ENCODE results near the gene APPBP2.
"Not testable (repeated sequence)": the region's sequence is repeated elsewhere in the genome, so short reads cannot be mapped to it uniquely, and the experiment has no call there.

APPBP2 gene, protein sequence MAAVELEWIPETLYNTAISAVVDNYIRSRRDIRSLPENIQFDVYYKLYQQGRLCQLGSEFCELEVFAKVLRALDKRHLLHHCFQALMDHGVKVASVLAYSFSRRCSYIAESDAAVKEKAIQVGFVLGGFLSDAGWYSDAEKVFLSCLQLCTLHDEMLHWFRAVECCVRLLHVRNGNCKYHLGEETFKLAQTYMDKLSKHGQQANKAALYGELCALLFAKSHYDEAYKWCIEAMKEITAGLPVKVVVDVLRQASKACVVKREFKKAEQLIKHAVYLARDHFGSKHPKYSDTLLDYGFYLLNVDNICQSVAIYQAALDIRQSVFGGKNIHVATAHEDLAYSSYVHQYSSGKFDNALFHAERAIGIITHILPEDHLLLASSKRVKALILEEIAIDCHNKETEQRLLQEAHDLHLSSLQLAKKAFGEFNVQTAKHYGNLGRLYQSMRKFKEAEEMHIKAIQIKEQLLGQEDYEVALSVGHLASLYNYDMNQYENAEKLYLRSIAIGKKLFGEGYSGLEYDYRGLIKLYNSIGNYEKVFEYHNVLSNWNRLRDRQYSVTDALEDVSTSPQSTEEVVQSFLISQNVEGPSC

DNA sequence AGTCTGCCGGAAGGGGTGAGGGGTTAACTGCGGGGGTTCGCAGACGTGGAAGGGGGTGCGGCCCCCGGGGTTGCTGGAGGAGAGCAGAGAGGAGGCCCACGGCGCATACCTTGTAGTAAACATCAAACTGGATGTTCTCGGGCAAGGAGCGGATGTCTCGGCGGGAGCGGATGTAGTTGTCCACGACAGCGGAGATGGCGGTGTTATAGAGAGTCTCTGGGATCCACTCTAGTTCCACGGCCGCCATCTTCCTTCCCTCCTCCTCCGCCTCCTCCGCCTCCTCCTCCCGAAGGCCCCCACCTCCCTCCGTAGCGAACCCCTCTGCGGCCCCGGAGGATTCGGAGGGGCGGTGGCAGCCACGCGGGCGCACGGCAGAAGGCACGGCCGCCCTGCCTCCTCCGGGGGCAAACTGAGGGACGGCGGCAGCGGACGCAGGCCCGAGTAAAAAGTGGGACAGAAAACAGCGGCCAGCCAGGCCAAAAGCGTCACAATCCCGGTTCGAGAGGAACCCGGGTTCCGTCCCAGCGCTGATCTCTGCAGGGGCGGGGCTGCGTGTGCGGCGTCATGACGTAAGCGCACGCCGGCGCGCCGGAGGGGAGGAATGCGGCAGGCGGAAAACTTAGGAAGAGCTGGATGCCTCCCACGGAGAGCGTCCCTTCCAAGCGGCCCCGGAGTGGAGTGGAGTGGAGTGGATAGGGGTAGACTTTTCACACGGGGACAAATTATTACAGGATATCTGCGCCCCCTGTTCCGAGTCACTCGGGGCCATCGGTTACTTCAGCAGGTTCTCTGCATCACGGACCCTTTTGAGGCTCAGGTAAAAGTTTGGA lies at the start of gene APPBP2:
Gene APPBP2 (minus strand): TSS at position 558 of the 830 bp plus-strand sequence. CDS start 311 bp downstream, at position 247.
- ATAC-seq = peak; percentile 87 to 88

DNA sequence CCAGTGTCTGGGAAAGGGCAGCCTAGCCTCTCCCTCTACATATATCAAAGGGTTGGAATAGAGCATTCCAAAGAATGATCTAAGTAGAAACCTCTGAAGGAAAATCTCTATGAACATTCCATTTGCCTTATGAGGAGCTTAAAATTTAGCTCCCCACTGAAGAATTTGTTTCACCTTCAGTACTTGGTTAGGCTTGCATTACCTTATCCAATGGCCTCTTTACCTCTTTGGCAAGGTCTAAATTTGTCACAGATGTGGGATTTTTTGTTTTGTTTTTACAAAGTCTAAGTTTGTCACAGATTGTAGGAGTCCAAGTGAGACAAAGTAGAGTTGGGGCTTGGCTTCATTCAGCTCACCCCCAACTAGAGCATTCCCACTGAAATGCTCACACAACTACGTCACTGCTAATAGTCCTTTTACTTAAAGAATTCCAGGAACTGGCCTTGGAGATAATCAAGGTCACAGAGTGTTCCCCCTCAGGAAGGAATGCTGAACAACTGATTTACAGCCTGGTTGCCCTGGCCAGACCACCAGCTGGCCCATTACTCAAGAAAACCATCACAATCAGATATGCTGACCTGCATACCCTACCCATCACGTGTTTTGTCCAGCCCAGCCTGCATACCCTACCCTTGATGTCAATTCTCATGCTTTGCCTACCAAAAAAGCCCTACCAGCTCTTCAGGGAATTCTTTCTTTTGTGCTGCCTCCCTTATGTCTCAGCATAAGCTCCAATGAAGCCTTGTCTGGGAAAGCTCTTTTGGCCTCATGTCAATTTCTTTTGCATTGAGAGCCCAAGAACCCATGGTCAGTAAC lies 47.4 kb upstream of the APPBP2 start:
- no peak for ATAC-seq

DNA sequence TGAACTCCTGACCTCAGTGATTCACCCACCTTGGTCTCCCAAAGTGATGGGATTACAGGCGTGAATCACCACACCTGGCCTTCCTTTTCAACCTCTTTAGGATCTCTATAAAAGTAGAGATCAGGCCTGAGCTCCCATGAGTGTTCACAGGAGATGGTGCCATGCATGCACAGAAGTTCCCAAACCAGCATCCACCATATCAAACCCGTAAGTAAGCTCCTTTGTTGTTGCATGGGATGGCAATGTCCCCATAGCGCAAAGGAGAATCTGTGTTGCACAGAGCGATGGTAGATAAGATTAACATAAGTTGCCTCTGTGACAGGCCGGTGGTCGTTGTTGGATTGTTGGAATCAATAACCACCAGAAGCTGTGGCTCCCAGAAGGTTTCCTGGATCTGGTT lies 39.2 kb upstream of the APPBP2 start:
- ATAC-seq = no peak

DNA sequence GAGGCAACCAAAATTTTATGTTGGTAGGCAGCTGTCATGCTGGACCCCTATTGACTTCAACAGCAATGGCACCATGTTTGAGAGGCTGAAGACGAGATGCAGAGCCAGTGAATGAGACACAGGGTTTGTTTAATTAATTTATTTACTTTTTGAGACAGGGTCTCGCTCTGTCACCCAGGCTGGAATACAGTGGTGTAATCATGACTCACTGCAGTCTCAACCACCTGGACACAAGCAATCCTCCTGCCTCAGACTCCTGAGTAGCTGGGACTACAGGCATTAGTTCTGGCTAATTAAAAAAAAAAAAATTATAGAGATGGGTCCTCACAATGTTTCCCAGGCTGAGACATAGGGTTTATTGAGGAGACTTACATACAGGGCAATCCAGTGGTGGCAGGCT lies 37.7 kb upstream of the APPBP2 start:
- no peak for ATAC-seq

DNA sequence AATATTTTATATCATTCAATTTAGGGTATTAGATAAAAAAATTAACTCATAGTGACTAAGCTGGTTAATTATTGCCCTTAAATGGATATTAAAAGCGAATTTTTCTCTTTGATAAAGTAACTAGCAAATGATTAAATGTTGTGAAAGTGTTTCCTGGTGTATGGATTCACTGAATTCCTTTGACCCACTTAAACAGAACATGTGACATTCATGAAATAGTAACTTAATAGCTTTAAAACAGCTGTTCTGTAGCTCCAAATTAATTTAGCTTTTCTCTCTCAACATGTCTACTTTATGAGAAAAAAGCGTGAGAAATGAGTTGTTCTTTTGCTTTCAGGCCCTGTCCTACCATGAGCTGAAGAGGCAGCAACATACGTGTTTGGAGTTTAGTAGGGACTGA lies 36.4 kb upstream of the APPBP2 start:
- ATAC-seq = no peak

DNA sequence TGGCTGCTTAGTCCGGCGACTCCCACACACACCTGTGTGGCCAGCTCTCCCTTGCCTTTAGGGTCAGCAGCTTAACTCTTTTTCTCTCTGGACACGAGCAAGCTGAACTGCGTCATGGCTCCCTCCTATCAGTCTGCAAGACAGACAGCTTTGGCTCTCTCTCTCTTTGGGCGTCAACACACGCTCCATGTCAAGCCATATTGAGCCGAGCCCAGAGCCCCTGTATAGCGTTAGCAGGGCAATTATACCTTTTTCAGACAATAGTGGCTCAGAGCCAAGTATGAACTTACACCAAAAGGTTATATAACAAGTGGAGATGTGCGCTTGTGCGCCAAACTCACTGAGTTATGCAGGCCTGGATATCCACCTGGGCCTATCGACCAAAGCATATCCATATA lies 34.8 kb upstream of the APPBP2 start:
- no peak for ATAC-seq

DNA sequence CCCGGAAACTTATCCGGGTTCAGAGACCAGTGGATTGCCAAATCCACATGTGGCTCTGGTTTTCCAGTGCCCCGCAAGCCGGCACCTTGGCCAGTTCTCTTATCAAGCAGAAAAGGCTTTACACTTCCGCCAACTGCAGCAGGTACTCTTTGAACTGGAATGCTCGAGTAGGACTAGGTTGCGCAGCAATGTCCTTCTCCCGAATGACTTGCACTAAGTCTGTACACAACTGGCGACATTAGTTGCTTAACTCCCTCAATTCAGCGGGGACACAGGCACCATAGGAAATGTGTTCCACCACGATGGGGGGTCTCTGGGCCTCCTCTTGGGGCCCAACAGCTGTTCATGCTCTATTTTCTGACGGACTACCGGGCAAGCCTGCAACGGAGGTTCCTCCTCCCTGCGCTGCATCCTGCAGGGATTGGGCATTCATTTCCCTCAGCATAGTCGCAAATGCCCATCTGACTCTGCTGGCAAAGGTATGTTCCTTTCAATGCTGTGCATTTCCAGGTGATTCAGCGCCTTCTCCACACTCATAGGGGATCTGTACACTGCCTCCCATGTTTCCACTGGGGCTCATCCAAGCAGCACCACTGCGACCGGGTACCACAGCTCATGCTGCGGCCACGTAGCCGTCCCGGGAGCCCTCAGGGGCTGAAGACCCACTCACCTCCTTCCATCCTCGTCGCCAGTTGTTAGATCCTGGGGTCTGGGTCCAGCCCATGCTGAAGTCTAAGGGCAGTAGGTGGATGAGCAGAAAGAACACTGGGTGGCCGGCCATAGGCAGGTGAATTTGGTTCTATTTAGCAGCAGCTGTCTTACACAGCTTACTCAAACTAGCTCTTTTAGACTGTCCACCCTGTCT lies 34.2 kb upstream of the APPBP2 start:
- no peak for ATAC-seq

DNA sequence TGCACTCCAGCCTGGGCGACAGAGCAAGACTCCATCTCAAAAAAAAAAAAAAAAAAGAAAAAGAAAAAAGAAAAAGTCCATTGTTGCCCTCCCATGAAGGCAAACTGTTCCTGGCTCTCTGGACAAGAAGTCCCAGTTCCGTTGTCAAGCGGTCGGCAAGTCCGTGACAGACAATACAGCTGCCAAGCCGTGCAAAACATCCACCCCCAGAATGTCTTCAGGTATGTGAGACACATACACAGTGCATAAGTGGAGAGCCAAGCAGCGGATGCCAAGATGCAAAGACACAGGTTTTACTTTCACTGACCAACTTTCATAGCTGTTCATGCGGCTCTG lies 33.6 kb upstream of the APPBP2 start:
- ATAC-seq = no peak

DNA sequence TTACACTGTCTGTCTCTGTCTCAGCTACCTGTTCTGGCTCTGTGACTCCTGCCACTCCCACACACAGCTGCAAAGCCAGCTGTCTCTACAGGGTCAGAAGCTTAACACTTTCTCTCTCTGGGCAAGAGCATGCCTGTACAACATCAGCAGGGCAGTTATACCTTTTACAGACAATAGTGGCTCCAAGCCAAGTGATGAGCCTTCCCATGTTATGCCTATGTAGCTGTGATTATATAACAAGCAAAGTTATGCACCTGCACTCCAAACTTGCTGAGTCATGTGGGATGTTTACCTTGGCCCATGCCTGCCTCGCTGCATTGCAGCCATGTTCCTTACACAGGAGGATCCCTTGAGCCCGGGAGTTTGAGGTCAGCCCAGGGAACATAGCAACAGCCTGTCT lies 31.8 kb upstream of the APPBP2 start:
- ATAC-seq = no peak

DNA sequence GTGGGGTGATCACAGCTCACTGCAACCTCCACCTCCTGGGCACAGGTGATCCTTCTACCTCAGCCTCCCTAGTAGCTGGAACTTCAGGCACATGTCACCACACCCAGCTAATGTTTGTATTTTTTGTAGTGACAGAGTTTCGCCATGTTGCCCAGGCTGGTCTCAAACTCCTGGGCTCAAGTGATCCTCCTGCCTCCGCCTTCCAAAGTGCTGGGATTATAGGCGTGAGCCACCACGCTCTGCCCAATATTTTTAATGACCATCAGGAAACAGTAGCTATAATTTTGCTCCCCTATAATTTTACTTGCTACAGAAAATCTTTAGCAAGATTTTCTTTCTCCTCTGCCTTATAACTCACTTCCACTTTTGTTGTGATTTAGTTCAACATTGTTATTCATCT lies 29.7 kb upstream of the APPBP2 start:
- no peak for ATAC-seq

DNA sequence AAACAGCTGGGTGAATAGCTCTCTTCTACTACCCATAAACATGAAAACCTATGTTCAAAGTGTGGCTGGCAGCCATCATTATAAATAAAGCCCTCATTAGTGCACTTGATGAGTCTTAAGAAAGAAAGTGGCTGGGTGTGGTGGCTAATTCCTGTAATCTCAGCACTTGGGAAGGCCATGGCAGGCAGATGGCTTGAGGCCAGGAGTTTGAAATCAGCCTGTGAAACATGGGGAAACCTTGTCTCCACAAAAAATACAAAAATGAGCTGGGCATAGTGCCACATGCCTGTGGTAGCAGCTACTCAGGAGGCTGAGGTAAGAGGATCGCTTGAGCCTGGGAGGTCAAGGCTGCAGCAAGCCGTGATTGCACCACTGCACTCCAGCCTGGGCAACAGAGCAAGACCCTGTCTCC lies 28.3 kb upstream of the APPBP2 start:
- no peak for ATAC-seq

DNA sequence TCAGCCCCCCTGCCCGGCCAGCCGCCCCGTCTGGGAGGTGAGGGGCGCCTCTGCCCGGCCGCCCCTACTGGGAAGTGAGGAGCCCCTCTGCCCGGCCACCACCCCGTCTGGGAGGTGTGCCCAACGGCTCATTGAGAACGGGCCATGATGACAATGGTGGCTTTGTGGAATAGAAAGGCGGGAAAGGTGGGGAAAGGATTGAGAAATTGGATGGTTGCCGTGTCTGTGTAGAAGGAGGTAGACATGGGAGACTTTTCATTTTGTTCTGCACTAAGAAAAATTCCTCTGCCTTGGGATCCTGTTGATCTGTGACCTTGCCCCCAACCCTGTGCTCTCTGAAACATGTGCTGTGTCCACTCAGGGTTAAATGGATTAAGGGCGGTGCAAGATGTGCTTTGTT lies 26.2 kb upstream of the APPBP2 start:
- not testable (repeated sequence) for ATAC-seq

DNA sequence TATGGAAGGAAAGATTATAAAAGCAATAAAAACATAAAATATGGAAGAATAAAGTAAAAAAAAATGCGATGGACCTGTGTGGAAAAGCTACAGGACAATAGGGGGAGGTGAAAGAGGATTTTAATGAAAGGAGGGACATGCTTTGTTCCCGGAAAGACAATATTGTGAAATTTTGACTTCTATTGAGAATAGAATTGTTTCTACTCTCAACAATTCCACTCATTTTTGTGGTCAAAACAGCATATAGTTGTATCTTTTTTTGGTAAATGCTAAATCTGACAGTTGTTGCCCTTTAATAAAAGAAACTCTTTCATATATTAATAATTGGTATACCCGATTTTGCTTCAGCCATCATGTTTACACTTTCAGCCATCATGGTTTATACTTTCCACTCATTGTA lies 22.9 kb upstream of the APPBP2 start:
- no peak for ATAC-seq

DNA sequence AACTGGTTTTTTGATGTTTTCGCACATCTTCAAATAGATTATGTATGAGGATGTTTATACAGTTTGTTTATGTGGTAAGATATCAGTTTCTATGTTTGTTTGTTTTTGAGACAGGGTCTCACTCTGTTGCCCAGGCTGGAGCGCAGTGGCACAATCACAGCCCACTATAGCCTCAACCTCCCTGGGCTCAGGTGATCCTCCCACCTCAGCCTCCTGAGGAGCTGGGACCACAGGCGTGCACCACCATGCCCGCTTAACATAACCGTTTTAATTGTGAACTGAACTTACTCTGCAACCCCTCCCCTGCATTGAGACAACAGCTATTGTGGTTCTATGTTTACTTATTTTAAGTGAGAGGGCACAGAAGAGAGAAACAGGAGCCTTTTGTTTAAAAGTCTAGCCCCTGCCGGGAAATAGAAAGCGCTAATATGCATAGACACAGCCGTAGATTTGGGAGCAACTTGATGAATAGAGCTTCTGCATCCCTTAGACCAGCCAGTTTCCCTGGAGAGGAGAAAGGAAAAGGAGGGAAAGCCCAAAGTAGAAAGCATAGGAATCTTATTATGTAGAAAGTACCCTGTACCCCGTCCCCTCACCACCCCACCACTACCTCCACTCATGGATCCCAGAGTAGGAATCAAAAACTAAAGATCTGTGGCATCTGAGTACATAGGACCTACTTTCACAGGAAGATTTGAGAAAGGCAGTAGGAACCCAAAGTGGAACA lies 19.6 kb upstream of the APPBP2 start:
- no peak for ATAC-seq

DNA sequence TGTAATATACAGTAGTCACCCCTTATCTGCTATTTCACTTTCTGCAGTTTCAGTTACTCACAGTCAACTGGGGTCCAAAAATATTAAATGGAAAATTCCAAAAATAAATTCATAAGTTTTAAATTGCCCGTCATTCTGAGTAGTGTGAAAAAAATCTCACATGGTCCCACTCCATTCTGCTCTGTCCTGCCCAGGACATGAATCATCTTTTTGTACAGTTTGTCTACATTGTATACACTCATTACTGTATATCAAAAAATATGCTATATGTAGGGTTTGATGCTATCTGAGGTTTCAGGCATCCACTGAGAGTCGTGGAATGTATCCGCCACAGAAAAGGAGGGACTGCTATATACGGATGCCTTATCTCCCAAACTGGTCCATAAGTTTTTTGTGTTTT lies 16.0 kb upstream of the APPBP2 start:
- no peak for ATAC-seq

DNA sequence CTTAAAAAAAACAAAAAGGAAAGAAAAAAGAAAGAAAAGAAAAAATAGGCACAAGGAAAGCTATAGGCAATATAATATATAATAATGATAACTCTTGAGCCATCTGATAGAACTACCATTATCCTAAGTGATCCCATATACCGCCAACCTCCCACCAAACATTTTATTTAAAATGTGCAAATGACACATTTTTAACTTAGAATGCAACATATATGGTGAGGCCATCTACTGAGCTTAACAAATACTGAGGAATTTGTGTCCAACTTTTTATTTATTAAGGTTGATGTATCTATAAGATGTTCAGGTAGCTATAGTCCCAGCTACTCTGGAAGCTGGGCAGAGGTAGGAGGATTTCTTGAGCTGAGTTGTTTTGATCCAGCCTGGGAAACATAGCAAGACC lies 14.4 kb upstream of the APPBP2 start:
- no peak for ATAC-seq

DNA sequence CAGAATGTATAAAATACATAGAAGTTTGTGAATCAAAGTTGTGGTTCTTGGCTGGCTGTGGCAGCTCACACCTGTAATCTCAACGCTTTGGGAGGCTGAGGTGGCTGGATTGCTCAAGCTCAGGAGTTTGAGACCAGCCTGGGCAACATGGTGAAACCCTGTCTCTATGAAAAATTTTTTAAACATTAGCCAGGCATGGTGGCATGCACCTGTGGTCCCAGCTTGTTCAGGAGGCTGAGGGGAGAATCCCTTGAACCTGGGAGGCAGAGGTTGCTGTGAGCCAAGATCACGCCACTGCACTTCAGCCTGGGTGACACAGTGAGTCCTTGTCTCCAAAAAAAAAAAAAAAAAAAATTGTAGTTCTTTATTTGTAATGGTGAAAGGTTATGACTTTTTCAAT lies 13.8 kb upstream of the APPBP2 start:
- no peak for ATAC-seq

DNA sequence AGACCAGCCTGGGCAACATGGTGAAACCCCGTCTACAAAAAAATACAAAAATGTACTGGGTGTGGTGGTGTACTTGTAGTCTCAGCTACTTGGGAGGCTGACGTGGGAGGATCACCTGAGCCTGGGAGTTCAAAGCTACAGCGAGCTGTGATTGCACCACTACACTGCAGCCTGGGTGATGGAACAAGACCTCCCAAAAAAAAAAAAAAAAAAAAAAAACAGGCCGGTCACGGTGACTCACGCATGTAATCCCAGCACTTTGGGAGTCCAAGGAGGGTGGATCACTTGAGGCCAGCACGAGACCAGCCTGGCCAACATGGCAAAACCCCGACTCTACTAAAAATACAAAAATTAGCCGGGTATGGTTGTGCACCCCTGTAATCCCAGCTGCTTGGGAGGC lies 12.7 kb upstream of the APPBP2 start:
- ATAC-seq = no peak

DNA sequence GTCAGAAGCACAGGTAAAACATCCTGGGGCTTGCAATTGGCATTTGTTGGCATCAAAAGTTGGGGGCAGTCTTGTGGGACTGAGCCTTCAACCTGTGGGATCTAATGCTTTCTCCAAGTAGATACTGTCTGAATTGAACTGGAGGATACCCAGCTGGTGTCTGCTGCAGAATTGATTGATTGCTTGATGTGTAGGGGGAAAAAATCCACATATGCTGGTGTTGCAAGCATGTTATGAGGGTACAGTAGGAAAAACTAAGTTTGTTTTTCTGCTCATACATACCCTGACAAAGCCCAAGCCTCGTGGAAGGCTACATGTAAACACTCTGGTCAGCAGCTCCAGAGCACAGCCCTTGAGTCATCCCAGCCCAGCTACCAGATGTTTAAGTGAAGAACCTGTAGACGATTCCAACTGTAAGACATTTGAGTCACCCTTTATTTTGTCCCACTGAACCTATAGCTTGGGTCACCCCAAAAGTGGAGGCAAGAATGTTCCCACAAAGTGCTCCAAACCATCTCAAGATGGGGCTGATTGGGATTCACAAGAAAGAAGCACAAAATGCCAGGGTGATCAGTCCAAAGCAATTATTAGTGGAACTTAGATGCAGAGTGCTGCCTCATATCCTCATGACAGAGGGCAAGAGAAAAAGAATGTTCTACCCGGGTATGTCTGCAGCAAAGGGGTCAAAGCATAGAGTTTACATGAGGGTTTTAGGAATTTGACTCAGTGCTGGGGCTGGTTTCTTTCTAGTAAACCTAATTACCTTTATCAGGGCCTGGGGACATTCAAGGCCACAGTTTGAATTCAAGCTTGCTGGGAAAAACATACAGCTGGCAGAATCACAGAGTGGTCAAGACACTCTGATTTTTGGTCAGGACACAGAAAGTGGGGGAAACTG lies 9.6 kb upstream of the APPBP2 start:
- ATAC-seq = no peak

DNA sequence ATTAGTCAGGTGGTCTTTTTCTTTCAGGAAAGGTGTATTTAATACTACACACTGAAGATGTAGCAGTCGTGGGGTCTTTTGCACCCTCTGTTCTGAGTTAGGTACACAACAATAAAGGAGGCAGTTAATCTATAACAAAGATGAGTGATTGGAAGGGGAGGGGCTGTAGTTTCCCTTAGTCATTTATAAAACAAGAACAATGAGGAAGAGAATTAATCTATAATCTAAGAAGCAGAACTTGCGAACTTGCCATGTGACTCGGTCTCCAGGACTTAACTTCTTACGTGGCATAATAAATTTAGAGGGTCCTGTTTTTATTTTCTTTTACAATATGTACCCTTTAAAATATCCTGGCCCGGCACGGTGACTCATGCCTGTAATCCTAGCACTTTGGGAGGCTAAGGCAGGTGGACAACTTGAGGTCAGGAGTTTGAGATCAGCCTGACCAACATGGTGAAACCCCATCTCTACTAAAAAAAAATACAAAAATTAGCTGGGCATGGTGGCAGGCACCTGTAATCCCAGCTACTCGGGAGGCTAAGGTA lies 8.6 kb upstream of the APPBP2 start:
- no peak for ATAC-seq

All from activated CD4-positive, CD25-positive, alpha-beta regulatory T cell treated with anti-CD3 and anti-CD28 coated beads, Interleukin-2, amount 50 U/mL, for 24 hours (primary cell).